GM18511 (cell line): ENCODE data around the gene TMPRSS2.
"Not testable (repeated sequence)": the region's sequence is repeated elsewhere in the genome, so short reads cannot be mapped to it uniquely, and the experiment has no call there.

ENCODE experiments used
- ATAC-seq: cut with Tn5 transposase; IDR thresholded peaks from one replicate; pipeline ENCODE4 v1.9.1; 2021; ENCODE audit warnings: mild to moderate bottlenecking, moderate library complexity; ENCODE audit not compliant: unreplicated experiment

Gene TMPRSS2

DNA sequence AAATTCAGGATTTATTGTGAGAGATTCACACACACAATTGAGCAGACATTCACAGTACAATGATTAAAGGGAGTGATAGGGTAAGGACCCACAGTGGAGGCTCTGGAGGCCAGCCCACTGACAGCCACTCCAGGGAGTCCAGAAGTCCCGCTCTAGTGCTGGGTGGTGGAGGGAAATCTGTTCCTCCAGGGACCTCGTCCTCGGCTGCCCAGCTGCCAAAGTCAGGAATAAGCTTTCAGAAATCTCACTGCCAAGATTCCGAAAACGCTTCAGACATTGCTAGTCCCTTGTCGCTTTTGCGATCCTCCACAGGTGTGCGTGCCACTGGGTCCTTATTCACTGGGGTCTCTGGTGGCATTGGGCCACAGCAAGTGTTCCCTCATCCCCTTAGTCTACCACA lies 79.6 kb downstream of the TMPRSS2 start:
- ATAC-seq, result no peak

GRCh38 chr21:41427556-41427955 lies 80.4 kb downstream of the TMPRSS2 start:
- no peak for ATAC-seq

DNA sequence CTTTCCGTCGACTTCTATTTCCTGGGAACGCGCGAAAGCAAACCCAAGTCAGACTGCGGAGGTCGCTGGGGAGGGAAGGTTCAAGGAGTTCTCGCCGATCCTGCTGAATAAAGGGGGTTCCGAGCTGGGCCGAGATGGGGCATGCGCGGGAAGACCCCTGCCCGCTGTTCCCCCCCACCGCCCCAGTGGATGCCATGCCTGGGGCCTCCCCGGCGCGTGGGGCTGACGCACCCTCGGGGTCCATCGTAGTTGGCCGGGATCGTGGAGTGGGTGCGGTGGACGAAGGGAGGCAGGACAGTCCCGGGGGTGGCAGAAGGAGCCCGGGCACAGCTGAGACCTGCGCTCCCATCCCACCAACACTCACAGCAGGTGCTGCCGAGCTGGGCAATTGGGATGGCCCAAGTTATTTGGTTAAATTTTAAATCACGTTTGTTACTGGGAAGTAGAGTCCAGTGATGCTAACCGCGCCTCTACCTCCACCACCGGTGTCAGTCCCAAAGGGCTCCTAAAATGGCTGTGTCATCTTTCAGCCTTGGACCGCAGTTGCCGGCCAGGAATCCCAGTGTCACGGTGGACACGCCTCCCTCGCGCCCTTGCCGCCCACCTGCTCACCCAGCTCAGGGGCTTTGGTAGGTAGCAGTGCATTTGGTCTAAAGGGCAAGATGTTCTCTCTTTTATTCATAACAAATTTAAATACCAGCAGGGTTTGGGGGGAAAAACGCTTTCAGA lies 81.1 kb downstream of the TMPRSS2 start:
- ATAC-seq, result peak; percentile 3

DNA sequence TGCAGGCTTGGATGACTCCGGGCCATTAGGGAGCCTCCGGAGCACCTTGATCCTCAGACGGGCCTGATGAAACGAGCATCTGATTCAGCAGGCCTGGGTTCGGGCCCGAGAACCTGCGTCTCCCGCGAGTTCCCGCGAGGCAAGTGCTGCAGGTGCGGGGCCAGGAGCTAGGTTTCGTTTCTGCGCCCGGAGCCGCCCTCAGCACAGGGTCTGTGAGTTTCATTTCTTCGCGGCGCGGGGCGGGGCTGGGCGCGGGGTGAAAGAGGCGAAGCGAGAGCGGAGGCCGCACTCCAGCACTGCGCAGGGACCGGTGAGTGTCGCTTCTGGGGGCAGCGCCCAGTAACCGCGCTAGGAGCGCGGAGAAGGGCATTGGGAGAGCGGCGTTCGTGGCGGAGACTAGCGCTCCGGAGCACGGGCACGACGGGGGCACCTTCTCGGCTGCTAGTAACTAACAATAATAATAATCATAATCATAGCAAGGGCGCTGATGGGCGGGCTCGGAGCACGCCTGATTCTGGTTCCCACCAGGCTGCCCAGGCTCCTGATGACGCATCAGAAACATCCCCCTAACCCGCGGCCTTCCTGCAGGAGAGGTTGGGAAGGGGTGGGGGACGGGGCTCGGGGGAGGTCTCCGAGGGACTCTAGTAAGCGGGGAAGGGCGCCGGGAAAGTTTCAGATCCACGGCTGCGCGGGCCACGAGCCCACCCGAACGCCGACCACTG lies 81.8 kb downstream of the TMPRSS2 start, which contains the start of gene MX1:
Gene MX1 (plus strand): TSS at position 286 of the 722 bp plus-strand sequence. CDS start 5,832 bp downstream, outside the sequence.
- peak; percentile 93 for ATAC-seq

GRCh38 chr21:41425588-41425953 lies 82.4 kb downstream of the TMPRSS2 start:
- ATAC-seq, result peak; percentile 9

- ATAC-seq, result not testable (repeated sequence)
These were observed 84.7 kb downstream of the TMPRSS2 start for GRCh38 chr21:41423305-41423636.

GRCh38 chr21:41422546-41423304 lies 85.2 kb downstream of the TMPRSS2 start:
- no peak for ATAC-seq

- ATAC-seq, result not testable (repeated sequence)
These were observed 87.0 kb downstream of the TMPRSS2 start for GRCh38 chr21:41420998-41421397.

GRCh38 chr21:41419921-41420862 lies 87.8 kb downstream of the TMPRSS2 start:
- peak; percentile 90 for ATAC-seq

DNA sequence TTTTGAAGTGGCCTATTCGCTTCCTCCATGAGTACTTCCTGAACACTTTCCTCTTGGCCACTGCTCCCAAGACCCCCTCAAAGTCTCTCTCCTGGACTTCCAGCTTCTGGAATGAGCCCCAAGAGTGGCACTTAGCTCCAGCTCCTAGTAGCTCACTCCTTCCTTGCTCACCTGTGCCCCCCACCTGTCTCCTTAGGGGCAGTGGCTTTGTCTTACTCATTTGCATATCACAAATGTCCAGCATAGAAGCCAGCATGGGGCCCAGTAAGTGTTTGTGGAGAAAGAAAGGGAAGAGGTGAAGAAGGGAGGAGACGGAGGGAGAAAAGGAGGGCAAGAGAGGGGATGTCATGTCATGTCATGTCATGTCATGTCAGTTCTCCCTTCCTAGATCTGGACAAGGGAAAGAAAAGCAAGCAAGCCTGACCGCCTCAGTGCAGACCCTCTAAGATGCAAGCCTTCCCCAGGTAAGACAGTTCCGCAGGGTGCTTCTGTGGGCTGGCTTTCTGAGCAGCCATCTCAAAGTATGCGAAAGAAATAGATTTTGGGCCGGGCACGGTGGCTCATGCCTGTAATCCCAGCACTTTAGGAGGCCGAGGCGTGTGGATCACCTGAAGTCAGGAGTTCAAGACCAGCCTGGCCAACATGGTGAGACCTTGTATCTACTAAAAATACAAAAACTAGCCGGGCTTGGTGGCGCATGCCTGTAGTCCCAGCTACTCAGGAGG lies 88.8 kb downstream of the TMPRSS2 start:
- no peak for ATAC-seq

- no peak for ATAC-seq
These were observed 89.6 kb downstream of the TMPRSS2 start for GRCh38 chr21:41418393-41418792.

- not testable (repeated sequence) for ATAC-seq
These were observed 90.5 kb downstream of the TMPRSS2 start for GRCh38 chr21:41417505-41417904.
